ENCODE measurements around the gene WHRN. TPM values are rescaled to one million over a fixed set of nuclear protein-coding genes. Genes with fewer than 3 reads are reported as not detected.
A peak's percentile ranks its signal among the peaks of the same experiment; 100 is the strongest.

Gene WHRN
- total RNA-seq, 4 donors from 2014 or later: 8.4 to 12.9 (median 11.0) TPM

- no peak overlapping the region for H3K27ac ChIP-seq
- no peaks in the 10 kb centered on the region for H3K36me3 ChIP-seq
- H3K27me3 ChIP-seq: no peaks in the 10 kb centered on the region
- no peak overlapping the region for H3K4me3 ChIP-seq
- TF ChIP-seq POLR2A (IDR thresholded peaks at IDR 0.05) (no peak), POLR2AphosphoS5 (IDR thresholded peaks at IDR 0.05) (no peak), CTCF (IDR thresholded peaks at IDR 0.05) (no peak), EP300 (IDR thresholded peaks at IDR 0.05) (no peak)
- no peaks in the 10 kb centered on the region for H3K9me3 ChIP-seq
- peaks cover 0 to 9% (median 0%) of the 10 kb centered on the region in 3 donors for H3K4me1 ChIP-seq
- ATAC-seq: no peak
- 81 to 88% methylated on average over 9 to 12 of the region's 17 CpGs for WGBS, 2 donors (ENCODE audit: low coverage in 1 of 2)
These were observed 13.8 kb downstream of the WHRN start for GRCh38 chr9:114491430-114492003.

GRCh38 chr9:114489928-114490327, 15.3 kb downstream of the WHRN start:
- TF ChIP-seq EP300 (IDR thresholded peaks at IDR 0.05) (no peak), POLR2AphosphoS5 (IDR thresholded peaks at IDR 0.05) (no peak), CTCF (IDR thresholded peaks at IDR 0.05) (no peak), POLR2A (IDR thresholded peaks at IDR 0.05) (no peak)
- WGBS, 2 donors (ENCODE audit: low coverage in 1 of 2): 60 to 100% methylated on average over 1 to 3 of the region's 12 CpGs
- ATAC-seq: no peak
- H3K4me3 ChIP-seq: no peak overlapping the region
- H3K9me3 ChIP-seq: no peaks in the 10 kb centered on the region
- peaks cover 0 to 12% (median 0%) of the 10 kb centered on the region in 3 donors for H3K4me1 ChIP-seq
- no peak overlapping the region for H3K27ac ChIP-seq
- no peaks in the 10 kb centered on the region for H3K27me3 ChIP-seq
- no peaks in the 10 kb centered on the region for H3K36me3 ChIP-seq

GRCh38 chr9:114488398-114489129, 16.7 kb downstream of the WHRN start:
- 62 to 79% methylated on average over 6 to 7 of the region's 7 CpGs for WGBS, 2 donors (ENCODE audit: low coverage in 1 of 2)
- no peaks in the 10 kb centered on the region for H3K27me3 ChIP-seq
- H3K27ac ChIP-seq: no peak overlapping the region
- no peaks in the 10 kb centered on the region for H3K9me3 ChIP-seq
- ATAC-seq: no peak
- peaks cover 0 to 19% (median 0%) of the 10 kb centered on the region in 3 donors for H3K4me1 ChIP-seq
- H3K36me3 ChIP-seq: no peaks in the 10 kb centered on the region
- TF ChIP-seq EP300 (IDR thresholded peaks at IDR 0.05) (no peak), CTCF (IDR thresholded peaks at IDR 0.05) (no peak), POLR2A (IDR thresholded peaks at IDR 0.05) (no peak), POLR2AphosphoS5 (IDR thresholded peaks at IDR 0.05) (no peak)
- no peak overlapping the region for H3K4me3 ChIP-seq

GRCh38 chr9:114487607-114488300, 17.5 kb downstream of the WHRN start:
- TF ChIP-seq POLR2A (IDR thresholded peaks at IDR 0.05) (no peak), POLR2AphosphoS5 (IDR thresholded peaks at IDR 0.05) (no peak), CTCF (IDR thresholded peaks at IDR 0.05) (peak; percentile 87 to 91 (median 90))
- 62 to 70% methylated on average over 4 to 6 of the region's 6 CpGs for WGBS, 2 donors (ENCODE audit: low coverage in 1 of 2)

More at GRCh38 chr9:114487607-114488300, 17.5 kb downstream of the WHRN start:
- ATAC-seq: peak; percentile 87
- H3K4me3 ChIP-seq: no peak overlapping the region
- H3K4me1 ChIP-seq: peaks cover 0 to 19% (median 0%) of the 10 kb centered on the region in 3 donors
- H3K27me3 ChIP-seq: no peaks in the 10 kb centered on the region
- no peaks in the 10 kb centered on the region for H3K9me3 ChIP-seq
- peak overlapping the region in 1 of 4 donors; percentile 31 for H3K27ac ChIP-seq
- no peaks in the 10 kb centered on the region for H3K36me3 ChIP-seq

Measured in gastroesophageal sphincter (tissue), 4 donors.